Keratinocyte (primary cell): Measurements from ENCODE around the gene MGLL.

Experiments
- EZH2 ChIP-seq: IDR thresholded peaks from one replicate; pipeline ENCODE4 v1.6.1; 2012; ENCODE audit warnings: inconsistent platforms, mild to moderate bottlenecking, low read length, moderate library complexity
- TF ChIP-seq, protein P1 (sequence below), 3 experiments: IDR thresholded peaks in 1 of 3; conservative IDR thresholded peaks in 1 of 3; optimal IDR thresholded peaks in 1 of 3; 2 replicates in 2 of 3; 3 replicates in 1 of 3; pipeline versions ENCODE3 to v1.5.1; 2011; ENCODE audit warnings: low read length in 3 of 3, mild to moderate bottlenecking in 3 of 3, moderate library complexity in 2 of 3, control low read depth in 1 of 3, inconsistent platforms in 1 of 3; ENCODE audit not compliant: insufficient read depth in 2 of 3; ENCODE audit errors: extremely low read depth in 1 of 3

GRCh38 chr3:127690823-127691452, 131.4 kb downstream of the MGLL start:
- TF ChIP-seq, protein P1, sequence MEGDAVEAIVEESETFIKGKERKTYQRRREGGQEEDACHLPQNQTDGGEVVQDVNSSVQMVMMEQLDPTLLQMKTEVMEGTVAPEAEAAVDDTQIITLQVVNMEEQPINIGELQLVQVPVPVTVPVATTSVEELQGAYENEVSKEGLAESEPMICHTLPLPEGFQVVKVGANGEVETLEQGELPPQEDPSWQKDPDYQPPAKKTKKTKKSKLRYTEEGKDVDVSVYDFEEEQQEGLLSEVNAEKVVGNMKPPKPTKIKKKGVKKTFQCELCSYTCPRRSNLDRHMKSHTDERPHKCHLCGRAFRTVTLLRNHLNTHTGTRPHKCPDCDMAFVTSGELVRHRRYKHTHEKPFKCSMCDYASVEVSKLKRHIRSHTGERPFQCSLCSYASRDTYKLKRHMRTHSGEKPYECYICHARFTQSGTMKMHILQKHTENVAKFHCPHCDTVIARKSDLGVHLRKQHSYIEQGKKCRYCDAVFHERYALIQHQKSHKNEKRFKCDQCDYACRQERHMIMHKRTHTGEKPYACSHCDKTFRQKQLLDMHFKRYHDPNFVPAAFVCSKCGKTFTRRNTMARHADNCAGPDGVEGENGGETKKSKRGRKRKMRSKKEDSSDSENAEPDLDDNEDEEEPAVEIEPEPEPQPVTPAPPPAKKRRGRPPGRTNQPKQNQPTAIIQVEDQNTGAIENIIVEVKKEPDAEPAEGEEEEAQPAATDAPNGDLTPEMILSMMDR (optimal IDR thresholded peaks at IDR 0.05 in 1 of 3, IDR thresholded peaks at IDR 0.05 in 1 of 3, conservative IDR thresholded peaks at IDR 0.05 in 1 of 3; ENCODE audit: extremely low read depth in 1 of 3, insufficient read depth in 2 of 3, low read length in 3 of 3) = peak in 2 of 3 experiments; percentile 71 to 97
- no peak for TF ChIP-seq EZH2
